ENCODE data around the gene BET1. TPM values are rescaled to one million over a fixed set of nuclear protein-coding genes. Genes with fewer than 3 reads are reported as not detected.

The BET1 gene
- total and polyA plus RNA-seq, 9 of the 15 experiments (the other 6 are each of a cell fraction or from before 2014, with no cell fraction given): 15.8 to 190 (median 37.8) TPM

DNA sequence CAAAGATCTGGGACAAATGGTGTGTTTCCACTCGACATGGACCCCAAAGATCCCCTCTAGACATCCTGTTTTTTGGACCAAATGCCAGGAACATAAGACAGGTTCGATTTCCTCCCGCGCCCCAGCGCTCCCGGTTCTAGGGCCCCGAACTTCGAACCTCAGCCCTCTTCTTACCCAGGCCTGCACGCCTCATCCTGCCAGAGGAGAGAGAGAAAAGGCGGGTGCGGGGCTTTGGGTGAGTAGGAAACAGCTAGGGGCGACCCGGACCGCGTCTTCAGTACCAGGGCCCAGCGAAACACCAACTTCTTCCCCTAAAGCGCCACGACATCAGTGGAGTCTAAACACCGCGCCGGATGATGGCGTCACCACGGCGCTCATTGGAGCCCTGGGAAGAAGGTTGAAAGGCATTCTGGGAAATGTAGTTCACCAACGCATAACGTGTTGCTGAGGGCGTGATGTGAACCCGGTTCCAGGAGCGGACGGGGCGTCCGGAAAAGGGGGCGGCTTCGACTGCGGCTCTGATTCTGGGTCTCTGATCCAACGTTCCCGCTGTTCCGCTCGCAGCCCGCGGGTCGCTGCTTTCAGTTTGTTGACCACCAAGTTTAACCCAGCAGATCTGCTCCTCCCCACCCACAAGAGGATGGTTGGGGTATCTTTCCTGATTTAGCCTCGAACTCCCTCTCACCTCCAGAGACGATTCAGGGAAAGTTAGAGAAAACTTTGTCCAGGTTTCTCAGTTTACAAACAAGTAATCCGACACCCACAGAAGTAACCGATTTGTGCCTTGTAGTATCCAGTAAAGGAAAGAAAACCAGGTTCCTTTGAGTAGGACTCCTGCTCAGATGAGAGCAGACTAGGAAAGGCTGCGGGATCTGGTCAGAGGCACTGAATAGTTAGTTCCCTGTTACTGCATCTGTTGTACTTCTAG, at the start of gene BET1 (continued):
- TF ChIP-seq USF2 (CRISPR knock-in tag; IDR thresholded peaks at IDR 0.05) (no peak), IRF2 (CRISPR knock-in tag; IDR thresholded peaks at IDR 0.05) (no peak), RAD21 (CRISPR knock-in tag; conservative IDR thresholded peaks at IDR 0.05 in 1 of 2, IDR thresholded peaks at IDR 0.05 in 1 of 2) (no peak), BRF1 (IDR thresholded peaks at IDR 0.05; ENCODE audit: borderline replicate concordance, extremely low read depth, insufficient read length) (no peak), NCOA6 (IDR thresholded peaks at IDR 0.05) (peak; percentile 64; the same call in 1 of the 2 replicates), DACH1 (IDR thresholded peaks at IDR 0.05; ENCODE audit: partially characterized antibody) (no peak), RUNX1 (IDR thresholded peaks at IDR 0.05; ENCODE audit: low read depth) (no peak), PTBP1 (IDR thresholded peaks at IDR 0.05; ENCODE audit: low read depth, low read length) (no peak), SMAD2 (IDR thresholded peaks at IDR 0.05; ENCODE audit: low read depth, low read length) (no peak), L3MBTL2 (IDR thresholded peaks at IDR 0.05) (peak; percentile 63), KLF1 (tag; IDR thresholded peaks at IDR 0.05) (no peak), NR3C1 (CRISPR knock-in tag; IDR thresholded peaks at IDR 0.05) (no peak), STAT5B (CRISPR knock-in tag; IDR thresholded peaks at IDR 0.05) (no peak), IFI16 (CRISPR knock-in tag; IDR thresholded peaks at IDR 0.05) (no peak), NFXL1 (CRISPR knock-in tag; IDR thresholded peaks at IDR 0.05) (no peak), SMARCA5 (IDR thresholded peaks at IDR 0.05) (no peak), RBFOX2 (IDR thresholded peaks at IDR 0.05; ENCODE audit: low read depth, low read length) (peak; percentile 92), CBFA2T2 (conservative IDR thresholded peaks at IDR 0.05) (no peak), USF1 (CRISPR knock-in tag; IDR thresholded peaks at IDR 0.05) (no peak), TEAD4 (IDR thresholded peaks at IDR 0.05; ENCODE audit: low read length) (no peak; the same call in 1 of the 2 replicates), TEAD4 (CRISPR knock-in tag; IDR thresholded peaks at IDR 0.05; ENCODE audit: borderline replicate concordance) (no peak), NFE2L1 (tag; IDR thresholded peaks at IDR 0.05; ENCODE audit: borderline replicate concordance, low read depth) (no peak), GTF3C2 (IDR thresholded peaks at IDR 0.05; ENCODE audit: borderline replicate concordance, extremely low read depth, insufficient read length) (no peak), FOXA1 (IDR thresholded peaks at IDR 0.05; ENCODE audit: borderline replicate concordance) (no peak), RFX5 (IDR thresholded peaks at IDR 0.05; ENCODE audit: low read depth, low read length) (no peak), TBP (optimal IDR thresholded peaks at IDR 0.05; ENCODE audit: low read depth, low read length) (peak; percentile 80), JUNB (CRISPR knock-in tag; conservative IDR thresholded peaks at IDR 0.05) (no peak)
